C4-2B (cell line): ENCODE results near the gene MYH10.

Source experiments
- CTCF ChIP-seq: fragments of 450-650 bp; conservative IDR thresholded peaks from 2 replicates; pipeline ENCODE4 v1.5.1; 2017; ENCODE audit warnings: mild to moderate bottlenecking
- ZFX ChIP-seq: fragments of 450-650 bp; IDR thresholded peaks from 2 replicates; pipeline ENCODE4 v1.6.1; 2017

DNA sequence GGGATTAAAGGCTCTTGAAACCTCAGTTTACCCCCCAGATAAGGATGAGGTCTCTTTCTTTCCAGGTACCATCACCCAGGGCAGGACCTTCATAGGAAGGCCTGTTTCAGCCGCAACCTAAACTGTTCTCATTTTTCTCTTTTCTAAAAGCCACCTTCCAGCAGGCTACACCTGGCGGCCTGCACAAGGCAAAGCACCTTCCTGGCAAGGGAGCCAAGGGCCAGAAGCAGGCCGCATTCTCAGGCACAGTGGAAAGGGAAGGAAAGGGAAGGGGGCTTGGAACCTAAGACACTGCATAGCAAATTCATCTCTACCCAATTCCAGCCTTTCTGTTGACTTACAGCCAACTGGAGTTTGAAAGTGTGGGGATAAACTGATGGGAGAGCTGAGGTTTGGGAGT, 203.7 kb downstream of the MYH10 start:
- TF ChIP-seq CTCF (no peak), ZFX (no peak)
